NCI-H82 (cell line): ENCODE results near the gene BSG.
A peak's percentile ranks its signal among the peaks of the same experiment; 100 is the strongest.

Source experiments
- DNase-seq: peaks from one replicate; lab custom pipeline; 2025; lab: John Stamatoyannopoulos, UW

The BSG gene

DNA sequence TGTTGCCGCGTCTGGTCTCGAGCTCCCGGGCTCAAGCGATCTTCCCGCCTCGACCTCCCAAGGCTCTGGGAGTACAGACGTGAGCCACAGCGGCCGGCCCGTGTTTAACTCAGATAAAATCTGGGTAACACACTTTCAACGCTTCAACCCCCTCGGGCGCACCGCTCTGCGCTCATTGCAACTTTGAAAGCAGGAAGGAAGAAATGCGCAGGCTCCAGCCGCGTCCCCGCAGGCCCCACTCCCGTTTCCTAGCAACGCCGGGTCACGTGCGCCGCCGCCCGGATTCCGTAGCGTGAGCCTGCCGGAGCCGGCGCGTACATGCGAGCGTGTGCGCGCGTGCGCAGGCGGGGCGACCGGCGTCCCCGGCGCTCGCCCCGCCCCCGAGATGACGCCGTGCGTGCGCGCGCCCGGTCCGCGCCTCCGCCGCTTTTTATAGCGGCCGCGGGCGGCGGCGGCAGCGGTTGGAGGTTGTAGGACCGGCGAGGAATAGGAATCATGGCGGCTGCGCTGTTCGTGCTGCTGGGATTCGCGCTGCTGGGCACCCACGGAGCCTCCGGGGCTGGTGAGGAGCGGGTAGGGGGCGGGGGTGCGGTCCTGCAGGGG, at the start of gene BSG:
Gene BSG (plus strand): TSS at position 457 of the 603 bp plus-strand sequence. CDS start 39 bp downstream, at position 496.
- DNase-seq = peak; percentile 96

DNA sequence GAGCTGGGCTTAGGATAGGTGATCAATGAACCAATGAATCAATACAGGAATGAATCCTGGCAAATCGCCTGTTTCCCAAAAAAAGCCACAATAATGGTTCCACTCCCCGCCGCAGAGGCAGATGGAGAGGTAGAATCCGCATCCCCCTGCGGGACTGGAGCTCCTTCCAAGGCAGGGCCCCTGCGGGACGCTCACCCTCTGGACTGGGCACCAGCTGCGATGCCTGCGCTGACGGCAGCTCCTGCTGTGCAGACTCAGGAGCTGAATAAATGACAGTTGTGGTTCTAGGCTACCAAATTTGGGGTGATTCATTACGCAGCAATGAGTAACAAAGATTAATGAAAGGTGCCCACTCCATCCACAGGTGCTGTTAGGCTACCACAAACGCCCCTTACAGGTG, 49.7 kb upstream of the BSG start:
- DNase-seq = no peak

DNA sequence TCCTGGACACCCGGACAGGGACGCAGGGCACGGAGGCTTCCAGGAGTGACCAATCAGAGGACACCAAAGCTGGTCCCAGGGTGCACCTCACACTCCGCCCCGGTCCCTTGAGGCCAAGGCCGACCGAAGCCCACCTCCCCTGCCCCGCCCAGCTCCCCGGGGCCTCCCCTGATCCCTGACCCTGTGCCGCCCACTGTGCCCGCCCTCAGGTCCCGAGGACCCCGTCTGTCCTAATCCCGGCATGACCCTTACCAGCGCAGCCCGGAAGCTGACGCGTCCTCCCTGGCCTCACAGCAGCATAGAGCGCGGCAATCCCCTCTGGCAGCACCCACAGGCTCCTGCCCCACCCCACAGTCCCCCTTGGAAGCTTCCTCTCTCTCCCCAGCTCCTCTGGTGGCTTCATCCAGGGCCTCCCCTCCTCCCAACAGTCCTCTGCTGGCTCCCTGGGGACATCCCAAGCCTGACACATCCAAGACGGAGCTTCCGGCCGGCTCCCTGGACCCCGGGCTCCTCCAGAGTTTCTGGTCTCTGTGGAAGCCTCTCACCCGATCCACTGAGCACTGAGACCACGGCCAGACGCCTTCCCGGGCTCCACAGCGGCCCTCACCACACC, 48.2 kb upstream of the BSG start:
- peak; percentile 43 for DNase-seq

DNA sequence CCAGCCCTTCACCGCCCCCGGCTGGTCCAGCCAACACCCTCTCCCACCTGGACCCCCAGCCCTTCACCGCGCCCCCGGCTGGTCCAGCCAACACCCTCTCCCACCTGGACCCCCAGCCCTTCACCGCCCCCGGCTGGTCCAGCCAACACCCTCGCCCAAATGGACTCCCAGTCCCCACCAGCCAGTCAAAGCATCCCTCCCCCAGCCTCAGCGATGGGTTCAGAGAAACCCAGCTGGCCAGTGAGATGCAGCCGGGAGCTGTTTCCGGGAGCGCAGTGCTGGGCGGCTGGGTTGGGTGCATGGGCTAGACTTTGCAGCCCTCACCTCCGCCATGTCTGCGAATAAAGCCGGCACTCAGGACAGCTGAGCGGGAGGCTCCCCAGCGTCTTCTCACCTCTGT, 47.4 kb upstream of the BSG start:
- no peak for DNase-seq

DNA sequence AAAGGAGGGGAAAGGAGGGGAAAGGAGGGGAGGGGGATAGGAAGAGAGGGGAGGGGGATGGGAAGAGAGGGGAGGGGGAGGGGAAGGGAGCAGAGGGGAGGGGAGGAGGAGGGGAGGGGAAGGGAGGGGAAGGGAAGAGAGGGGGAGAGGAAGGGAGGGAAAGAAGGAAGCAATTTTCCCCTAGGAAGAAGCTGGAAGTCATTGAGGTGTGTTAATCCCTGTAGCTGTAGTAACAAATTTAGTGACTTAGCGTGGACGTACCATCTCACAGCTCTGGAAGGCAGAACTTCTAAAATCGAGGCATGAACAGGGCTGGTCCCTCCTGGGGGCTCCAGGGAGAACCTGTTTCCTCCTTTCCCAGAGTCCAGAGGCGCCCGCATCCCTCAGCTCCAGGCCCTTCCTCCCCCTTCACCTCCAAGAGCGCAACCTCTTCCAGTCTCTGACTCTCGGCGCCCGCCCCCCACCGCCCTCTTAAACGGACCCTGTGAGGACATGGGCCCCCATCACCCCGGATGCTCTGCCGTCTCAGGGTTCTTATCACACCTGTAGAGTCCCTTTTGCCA, 46.5 kb upstream of the BSG start:
- DNase-seq = no peak

DNA sequence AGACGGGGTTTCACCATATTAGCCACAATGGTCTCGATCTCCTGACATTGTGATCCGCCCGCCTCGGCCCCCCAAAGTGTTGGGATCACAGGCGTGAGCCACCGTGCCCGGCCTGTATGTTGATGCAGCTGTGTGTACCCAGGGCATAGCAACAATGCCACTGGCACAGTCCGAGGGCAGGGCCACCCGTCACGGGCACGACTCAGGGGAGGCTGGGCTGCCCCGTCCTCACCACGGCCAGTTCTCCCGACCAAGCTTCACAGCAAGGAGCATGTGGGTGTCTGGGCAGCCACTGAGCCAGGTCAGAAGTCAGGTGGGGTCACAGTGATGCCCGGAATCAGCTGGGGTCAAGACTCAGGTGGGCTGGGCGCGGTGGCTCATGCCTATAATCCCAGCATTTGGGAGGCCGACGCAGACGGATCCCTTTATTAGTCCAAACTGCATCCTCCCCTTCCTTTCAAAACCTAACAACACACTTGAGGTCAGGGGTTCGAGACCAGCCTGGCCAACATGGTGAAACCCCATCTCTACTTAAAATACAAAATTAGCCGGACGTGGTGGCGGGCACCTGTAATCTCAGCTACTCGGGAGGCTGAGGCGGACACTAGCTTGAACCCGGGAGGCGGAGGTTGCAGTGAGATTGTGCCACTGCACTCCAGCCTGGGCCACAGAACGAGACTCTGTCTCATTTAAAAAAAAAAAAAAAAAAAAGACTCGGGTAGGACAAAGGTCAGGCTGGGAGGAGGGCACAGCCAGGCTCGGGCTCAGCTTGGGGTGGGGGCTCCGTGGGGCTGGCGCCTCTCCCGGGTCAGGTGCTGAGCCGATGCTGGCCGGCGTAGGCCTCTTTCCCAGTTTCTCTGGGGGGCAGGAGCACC, 42.0 kb upstream of the BSG start:
- no peak for DNase-seq

DNA sequence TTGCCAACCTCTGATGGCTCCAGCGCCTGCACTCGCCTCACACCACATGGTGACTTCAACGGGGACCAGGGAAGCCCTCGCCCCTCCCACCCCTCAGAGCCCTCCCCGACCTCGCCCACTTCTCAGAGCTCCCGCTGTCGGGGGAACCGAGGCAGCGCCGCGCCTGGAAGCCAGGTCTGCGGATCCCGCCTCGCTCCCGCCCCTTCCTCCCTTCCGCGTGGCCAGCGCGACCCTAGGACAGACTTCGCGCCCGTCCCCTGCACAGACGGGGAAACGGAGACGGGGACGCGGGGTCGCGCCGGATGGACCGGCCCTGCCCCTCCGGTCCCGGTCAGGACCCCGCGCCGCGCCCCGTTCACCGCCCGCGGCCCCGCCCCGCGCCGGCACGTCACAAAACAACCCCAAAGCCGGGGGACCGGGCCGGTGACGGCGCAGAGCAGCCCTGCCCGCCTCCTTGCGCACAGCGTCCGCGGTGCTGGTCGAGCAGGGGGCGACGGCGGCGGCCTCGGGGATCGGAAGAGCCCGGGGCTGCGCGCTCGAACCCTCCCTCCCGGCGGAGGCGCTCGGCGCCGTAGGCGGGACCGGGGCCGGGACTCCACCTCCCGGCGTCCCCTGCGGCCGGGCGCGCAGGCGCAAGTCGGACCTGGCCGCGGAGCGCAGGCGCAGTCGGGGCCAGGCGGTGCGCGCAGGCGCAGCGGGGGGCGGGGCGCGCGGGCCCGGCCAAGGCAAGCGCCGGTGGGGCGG, 41.2 kb upstream of the BSG start:
- peak; percentile 93 for DNase-seq

DNA sequence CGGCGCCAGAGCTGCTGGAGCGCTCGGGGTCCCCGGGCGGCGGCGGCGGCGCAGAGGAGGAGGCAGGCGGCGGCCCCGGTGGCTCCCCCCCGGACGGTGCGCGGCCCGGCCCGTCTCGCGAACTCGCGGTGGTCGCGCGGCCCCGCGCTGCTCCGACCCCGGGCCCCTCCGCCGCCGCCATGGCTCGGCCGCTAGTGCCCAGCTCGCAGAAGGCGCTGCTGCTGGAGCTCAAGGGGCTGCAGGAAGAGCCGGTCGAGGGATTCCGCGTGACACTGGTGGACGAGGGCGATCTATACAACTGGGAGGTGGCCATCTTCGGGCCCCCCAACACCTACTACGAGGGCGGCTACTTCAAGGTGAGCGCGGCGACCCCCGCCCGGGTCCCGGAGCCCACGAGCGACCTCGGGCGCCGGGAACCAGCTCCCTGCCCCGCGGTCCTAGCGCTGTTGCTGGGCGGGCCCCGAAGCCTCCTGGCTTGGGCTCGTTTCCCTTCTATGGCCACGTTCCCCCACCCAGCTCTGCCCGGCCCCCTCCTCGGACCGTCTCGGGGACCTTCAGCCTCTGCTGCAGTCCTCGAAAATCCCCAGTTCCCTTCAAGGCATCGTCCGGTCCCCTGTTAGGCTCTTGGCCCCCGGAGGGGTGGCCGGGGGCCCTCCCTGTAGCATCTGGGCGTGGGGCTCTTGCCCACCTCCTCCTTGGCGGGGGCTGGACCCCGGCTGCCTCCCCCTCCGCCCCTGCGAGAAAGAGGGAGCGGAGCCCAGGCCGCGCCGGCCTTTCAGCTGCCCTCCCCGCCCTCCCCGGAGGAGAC, 40.4 kb upstream of the BSG start, which contains the start of gene CDC34:
Gene CDC34 (plus strand): TSS at position 8 of the 808 bp plus-strand sequence. CDS start 172 bp downstream, at position 180.
- no peak for DNase-seq

DNA sequence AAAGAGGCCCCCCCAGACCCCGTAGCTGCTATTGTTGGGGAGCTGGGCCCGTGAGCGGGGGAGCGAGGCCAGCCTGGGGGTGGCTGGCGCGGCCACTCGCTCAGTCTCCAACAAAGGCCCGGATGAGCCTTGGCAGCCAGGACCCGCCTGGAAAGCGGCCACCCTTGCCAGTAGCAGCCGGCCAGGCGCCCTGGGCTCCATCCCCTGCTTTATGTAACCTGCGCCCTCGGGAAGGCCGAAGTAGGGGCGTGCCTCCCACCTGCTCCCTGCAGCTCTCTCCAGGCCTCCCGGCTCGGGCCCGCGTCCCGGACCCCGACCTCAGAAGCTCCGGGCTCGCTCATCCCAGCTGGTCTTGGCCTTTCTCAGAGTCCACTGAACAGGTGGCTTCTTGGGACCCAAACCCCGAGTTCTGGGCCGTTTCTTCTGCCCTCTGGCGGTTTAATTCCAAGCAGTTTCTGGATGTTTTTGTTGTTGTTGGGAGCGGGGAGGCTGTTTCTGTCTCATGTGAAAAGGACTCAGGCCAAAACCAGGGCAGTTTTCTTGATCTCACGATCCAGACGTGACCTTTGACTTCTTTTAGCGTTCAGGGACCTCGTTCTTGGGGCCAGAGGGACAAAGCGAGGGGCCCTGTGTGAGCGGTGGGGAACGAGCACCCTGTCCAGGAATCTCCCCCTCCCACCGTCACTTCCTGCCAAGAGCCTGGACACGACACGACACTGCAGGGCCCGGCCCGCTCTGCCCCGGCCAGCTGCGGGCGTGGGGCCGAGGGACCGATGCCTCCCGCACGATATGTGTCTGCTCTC, 39.6 kb upstream of the BSG start:
- peak; percentile 54 for DNase-seq

DNA sequence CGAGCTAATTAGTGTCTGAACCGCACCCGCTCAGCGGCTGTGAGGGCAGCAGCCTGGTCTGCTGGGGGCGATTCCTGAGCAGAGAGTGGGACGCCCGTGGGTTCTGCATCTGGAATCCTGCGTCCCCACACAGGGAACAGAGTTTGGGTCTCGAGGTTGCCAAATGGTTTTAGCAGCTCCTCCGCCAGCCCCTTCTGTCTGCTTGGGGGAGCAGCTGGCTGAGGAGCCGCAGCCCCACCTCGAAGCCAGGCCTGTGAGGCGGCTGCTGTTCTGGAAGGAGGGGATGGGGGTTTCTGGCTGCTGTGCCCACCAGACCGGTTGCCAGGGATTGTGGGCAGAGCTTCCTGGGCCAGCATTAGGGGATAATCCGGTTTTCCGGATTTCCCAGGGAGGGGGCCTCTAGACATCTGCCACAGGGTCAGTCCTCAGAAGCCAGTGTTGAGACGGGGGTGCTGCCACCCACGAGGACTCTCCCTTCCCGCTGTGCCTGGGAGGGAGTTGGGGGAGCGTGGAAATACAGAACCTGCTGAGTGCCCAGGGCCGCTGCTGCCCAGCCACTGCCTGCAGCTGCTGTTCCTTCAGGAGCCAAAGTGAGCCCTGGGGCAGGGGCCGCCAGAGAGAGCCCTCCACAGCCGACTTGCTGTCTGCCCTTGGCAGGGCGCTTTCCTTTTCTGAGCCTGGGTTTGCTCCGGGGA, 38.9 kb upstream of the BSG start:
- DNase-seq = peak; percentile 80

DNA sequence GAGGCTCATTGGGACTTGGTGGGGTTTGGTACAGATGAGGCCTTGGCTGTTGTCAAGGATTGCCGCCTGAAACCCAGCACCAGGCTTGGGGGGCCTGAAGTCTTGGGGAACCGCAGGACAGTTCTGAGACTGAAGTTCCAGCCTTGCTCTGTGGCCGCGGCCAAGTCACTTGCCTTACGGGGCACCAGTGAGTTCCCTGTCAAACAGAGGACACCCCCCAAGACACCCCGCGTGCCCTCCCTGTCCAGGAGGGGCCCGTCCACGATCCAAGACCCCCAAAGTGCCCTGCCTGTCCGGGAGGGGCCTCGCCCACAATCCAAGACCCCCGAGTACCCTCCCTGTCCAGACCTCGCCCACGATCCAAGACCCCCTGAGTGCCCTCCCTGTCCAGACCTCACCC, 38.3 kb upstream of the BSG start:
- no peak for DNase-seq

DNA sequence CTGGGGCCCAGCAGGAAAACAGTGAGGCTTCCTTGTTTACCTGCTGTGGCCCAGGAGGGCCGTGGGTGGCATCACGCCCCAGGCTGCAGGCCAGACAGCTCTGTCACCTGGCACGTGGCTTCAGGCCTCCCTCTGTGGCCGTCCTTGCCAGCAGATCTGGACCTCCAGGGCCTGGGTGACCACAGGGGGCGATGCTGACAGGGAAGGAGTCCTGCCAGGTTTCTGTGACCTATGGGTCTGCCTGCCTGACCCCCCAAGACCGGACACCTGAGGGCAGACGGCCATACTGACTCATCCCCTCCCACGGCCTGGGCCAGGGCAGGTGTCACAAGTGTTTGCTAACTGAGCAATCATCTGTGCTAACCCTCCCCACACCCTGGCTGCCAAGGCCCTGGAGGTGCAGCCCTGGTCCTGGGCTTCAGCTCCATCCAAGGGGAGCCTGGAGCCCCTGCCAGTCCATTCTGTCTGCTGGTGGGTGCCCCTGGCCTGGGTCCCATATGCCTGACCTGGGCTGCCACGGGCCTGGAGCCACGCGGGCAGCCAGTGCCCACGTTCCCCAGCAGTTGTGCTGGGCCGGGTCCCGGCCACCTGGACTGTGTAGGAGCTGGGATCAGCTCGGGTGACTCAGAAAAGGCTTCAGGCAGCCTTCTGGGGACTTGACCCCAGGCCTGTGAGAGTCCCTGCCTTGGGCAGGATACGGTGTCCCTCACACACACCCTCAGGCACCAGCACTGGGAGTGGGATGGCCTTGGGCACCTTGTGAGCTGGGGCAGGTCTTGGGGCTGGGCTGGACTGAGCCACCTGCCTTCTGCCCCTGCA, 37.2 kb upstream of the BSG start:
- no peak for DNase-seq

DNA sequence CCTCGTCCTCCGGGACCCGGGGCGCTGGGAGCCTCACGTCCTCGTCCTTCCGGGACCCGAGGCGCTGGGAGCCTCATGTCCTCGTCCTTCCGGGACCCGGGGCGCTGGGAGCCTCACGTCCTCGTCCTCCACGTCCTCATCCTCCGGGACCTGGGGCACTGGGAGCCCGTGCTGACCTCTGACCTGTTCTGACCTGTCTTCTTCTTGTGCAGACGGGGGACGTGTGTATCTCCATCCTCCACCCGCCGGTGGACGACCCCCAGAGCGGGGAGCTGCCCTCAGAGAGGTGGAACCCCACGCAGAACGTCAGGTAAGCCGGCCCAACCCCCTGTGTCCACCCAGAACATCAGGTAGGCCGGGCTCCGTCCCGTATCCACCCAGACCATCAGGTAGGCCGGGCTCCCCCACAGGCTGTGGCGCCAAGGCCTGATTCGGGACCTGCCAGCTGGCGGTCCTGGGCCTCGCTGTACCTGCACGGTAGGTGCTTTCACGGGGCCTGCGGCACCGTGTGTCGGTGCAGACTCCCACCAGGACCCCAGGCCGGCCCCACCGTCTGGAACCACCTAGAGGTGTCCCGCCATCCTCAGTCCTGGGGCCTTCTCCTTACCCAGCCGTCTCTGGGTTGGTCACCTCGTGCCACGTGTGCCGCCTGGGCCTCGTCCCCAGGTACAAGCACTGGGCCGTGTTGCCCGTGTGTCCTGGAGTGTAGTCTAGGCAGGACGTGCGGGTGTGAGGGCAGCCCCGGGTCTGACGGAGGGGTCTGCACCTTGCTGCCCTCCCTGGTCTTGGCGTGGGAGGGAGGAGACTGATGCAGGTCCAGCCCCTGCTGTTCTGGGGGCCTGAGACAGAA, 36.1 kb upstream of the BSG start:
- no peak for DNase-seq

DNA sequence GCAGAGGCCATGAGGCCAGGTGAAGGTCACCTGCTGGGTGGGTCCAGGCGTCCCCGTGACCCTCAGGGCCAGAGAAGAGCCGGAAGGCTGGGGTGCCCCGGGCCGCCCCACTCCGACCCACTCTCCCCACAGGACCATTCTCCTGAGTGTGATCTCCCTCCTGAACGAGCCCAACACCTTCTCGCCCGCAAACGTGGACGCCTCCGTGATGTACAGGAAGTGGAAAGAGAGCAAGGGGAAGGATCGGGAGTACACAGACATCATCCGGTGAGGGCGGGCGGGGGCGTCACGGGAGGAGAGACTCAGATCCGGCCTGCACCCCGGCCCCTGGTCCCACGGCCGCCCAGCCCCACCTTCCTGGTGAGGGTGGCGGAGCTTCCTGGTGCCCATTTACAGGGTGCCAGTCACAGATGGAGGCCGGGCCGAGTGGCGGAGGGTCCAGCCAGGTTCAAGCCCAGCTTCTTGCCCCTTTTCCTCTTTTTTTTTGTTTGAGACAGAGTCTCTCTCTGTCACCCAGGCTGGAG, 35.5 kb upstream of the BSG start:
- no peak for DNase-seq

DNA sequence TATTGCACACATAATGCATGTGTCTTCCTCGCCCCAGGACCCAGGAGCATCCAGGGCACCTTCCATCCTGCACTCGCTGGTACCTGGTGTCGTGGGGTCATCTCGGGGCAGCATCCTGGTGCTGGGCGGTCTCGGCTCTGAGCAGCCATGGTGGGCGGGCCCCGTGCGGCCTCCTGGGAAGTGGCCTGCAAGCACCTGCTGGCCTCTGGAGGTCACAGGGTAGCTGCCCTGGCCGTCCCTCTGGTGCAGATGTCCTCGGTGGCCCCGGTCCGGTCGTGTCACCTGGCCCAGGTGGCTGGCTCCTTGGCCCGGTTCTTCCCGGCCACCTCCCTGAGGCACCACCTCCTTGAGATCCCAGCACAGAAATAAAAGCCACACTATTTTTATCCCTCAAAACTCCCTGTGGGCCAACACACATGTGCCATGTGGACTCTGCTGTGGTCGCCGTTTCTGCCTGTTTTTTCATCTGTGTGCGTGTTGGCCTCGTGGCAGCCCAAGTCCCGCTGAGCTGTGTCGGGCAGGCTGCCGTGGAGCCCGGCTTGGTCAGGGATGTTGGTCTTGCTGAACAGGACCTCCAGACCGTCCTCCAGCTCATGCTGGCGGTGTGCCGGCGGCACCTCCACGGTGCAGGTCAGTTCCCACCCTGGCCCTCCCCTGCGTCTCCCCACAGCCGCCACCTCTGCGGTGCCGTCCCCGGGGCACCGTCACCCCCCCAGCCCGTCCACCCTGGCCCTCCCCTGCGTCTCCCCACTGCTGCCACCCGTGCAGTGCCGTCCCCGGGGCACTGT, 33.6 kb upstream of the BSG start:
- DNase-seq = no peak

DNA sequence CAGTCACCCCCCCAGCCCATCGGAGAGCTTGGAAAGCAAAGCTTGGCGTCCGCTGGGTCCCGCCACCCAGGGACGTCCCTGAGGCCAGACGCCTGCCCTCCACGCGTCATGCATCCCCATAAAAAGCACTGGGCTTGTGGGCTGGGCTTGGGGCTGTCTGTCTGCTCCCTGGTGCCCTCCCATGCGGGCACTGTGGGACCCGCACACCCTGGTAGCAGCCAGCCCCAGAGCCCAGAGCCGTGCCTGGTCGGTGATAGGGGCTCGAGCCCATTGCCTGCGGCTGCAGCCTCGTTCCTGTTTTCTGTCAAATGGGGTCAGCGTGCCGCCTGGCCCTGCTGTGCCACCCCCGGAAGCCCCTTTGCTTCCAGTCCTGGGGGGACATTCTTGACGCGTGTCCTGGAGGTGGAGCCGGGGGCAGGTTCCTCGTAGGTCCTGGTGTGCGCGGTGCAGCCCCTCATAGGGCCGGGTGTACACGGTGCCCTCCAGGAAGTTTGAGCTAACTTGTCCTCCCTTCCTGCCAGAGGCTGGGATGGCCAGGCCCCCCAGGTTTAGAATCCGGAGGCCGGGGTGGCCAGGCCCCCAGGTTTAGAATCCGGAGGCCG, 32.9 kb upstream of the BSG start:
- no peak for DNase-seq
